ENCODE data around the gene SPEM3.

- TF ChIP-seq CTCF (IDR thresholded peaks at IDR 0.05), result no peak
- TF ChIP-seq POLR2A (IDR thresholded peaks at IDR 0.05), result no peak
These were observed 17.3 kb upstream of the SPEM3 start for GRCh38 chr17:7411427-7411750.

Measured in vagina (tissue), 2 donors.